Aorta (tissue), 5 donors: ENCODE data around the gene FAM229A. TPM values are rescaled to one million over a fixed set of nuclear protein-coding genes. Genes with fewer than 3 reads are reported as not detected.
A peak's percentile ranks its signal among the peaks of the same experiment; 100 is the strongest.

ENCODE experiments used
- ATAC-seq: fragments of 200-7000 bp; cut with Tn5 transposase; one replicate; pipeline ENCODE4 v1.9.1; 2022; ENCODE audit warnings: moderate library complexity; ENCODE audit not compliant: low FRiP score
- DNase-seq, 2 donors: peaks; one replicate each; pipeline ENCODE4 v3.0.0-alpha.2; 2020
- H3K27ac ChIP-seq, 2 donors: one replicate each; pipeline ENCODE4 v1.5.1; 2013; ENCODE audit warnings: low read length in 2 of 2, mild to moderate bottlenecking in 2 of 2, moderate library complexity in 2 of 2, control low read depth in 1 of 2, inconsistent platforms in 1 of 2, low read depth in 1 of 2
- H3K27me3 ChIP-seq, 2 donors: one replicate each; pipeline ENCODE4 v1.6.1; 2013; ENCODE audit warnings: control low read depth in 1 of 2, low read length in 1 of 2, mild to moderate bottlenecking in 1 of 2, moderate library complexity in 1 of 2; ENCODE audit not compliant: insufficient read depth in 2 of 2, control insufficient read depth in 1 of 2
- H3K36me3 ChIP-seq, 2 donors: one replicate each; pipeline ENCODE4 v1.6.1; 2013; ENCODE audit warnings: control low read depth in 1 of 2, low read length in 1 of 2, mild to moderate bottlenecking in 1 of 2; ENCODE audit not compliant: insufficient read depth in 2 of 2, control insufficient read depth in 1 of 2
- H3K4me1 ChIP-seq, 2 donors: one replicate each; pipeline ENCODE4 v1.6.1; 2013; ENCODE audit warnings: low read length in 2 of 2, control low read depth in 1 of 2, mild to moderate bottlenecking in 1 of 2, moderate library complexity in 1 of 2; ENCODE audit not compliant: insufficient read depth in 2 of 2, control insufficient read depth in 1 of 2
- H3K4me3 ChIP-seq, 2 donors: one replicate each; pipeline ENCODE4 v1.5.1; 2013; ENCODE audit warnings: low read length in 2 of 2, control low read depth in 1 of 2, mild to moderate bottlenecking in 1 of 2
- H3K9me3 ChIP-seq: one replicate; pipeline ENCODE4 v1.6.1; 2013; ENCODE audit warnings: mild to moderate bottlenecking, low read length; ENCODE audit not compliant: control insufficient read depth
- WGBS, 2 donors: extraction: QIAGEN DNeasy Blood & Tissue Kit; methylation state at CpG; one replicate each; pipeline ENCODE4 v1.1.7; 2013; 5-methylcytosine and 5-hydroxymethylcytosine counted together
- intact Hi-C, 2 donors: fragments of 100-400 bp; cut with DNase I; formaldehyde crosslinking; loops; one replicate each; pipeline versions ENCODE4 v1.14.2 to v1.15.0; 2022
- polyA plus RNA-seq, 2 donors: library from polyadenylated mRNA; stranded (reverse); fragments of 200-250 nt; gene quantifications; one replicate each; pipeline ENCODE4 v1.2.3, GENCODE V29; 2013
- total RNA-seq, 2 donors: library from RNA; stranded (reverse); fragmentation: NEBNext Ultra II Directional; extraction: Animal tissue kit (Norgen Biotek cat#: 25700); gene quantifications; one replicate each; pipeline ENCODE4 v1.2.1, GENCODE V29; 2021
- donor health status: healthy with polysubstance abuse.
- donor health status: Bipolar disorder and iron deficiency.
- donor health status: DM: no; HTN: no; CAD: no.
- donor health status: DM: no; HTN: no; CAD: no.
- donor health status: DM: yes; HTN: yes; CAD: no.

Gene FAM229A
- total and polyA plus RNA-seq, 4 donors: 2.3 to 40.1 (median 9.1) TPM

DNA sequence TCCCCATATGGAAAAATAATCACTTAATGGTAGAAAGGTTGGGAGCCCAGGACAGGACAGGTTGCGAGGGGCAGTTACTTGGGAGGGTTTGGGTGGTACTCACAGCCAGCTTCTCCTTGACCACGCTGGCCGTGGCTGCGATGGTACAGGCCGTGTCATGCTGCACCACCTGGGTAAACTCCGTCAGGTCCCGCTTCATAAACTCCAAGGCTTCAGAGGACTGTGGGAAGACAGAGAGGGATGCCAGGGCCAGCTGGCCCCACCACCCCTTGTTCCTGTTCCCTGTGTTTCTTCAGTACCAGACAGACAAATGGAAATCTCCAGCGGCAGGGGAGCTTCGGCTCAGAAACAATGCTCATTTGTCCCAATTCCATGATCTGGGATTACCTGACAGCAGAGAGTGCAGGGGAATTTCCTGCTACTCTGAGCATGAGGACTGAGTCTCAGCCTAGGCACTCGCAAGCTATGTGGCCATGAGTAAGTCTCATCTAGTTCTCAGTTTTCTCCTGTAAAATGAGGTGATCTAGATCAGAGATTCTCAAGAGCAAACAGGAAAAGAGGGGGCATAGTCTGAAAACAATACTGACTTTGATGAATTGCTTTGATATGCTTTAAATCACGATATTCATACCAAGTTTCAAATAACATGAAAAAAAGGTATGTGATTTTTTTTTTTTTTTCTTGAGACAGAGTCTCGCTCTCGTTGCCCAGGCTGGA, 24.5 kb upstream of the FAM229A start:
- intact Hi-C loops: no loop called here

DNA sequence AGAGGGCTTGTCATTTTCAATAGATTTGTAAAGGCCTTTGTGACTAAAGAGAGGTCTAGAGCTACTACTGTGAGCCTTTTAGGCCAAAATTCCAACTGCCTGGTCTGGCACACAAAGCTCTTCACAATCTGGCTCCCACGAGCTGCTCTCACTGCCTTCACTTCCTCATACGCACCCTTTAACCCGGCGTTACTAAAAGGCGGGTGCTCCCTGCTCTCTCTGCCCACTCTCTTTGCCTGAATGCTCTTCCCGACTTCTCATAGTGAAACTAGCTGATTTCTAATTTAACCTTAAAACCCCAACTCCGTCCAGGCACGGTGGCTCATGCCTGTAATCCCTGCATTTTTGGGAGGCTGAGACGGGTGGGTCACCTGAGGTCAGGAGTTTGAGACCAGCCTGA, 17.8 kb upstream of the FAM229A start:
- Histone ChIP-seq H3K4me3 (no peak overlapping the region), H3K27ac (no peak overlapping the region), H3K36me3 (peaks cover 4 to 23% of the 10 kb centered on the region in 2 donors), H3K27me3 (no peaks in the 10 kb centered on the region), H3K9me3 (no peaks in the 10 kb centered on the region), H3K4me1 (no peaks in the 10 kb centered on the region)
- no peak for DNase-seq
- ATAC-seq: no peak
- 92 to 93% methylated on average over 9 of the region's 9 CpGs for WGBS, 2 donors
- intact Hi-C loops: no loop called here

More for the DNA sequence above, 24.5 kb upstream of the FAM229A start:
- Histone ChIP-seq H3K4me1 (no peaks in the 10 kb centered on the region), H3K27me3 (no peaks in the 10 kb centered on the region), H3K9me3 (no peaks in the 10 kb centered on the region), H3K36me3 (peaks cover 4 to 7% of the 10 kb centered on the region in 2 donors), H3K27ac (no peak overlapping the region), H3K4me3 (no peak overlapping the region)
- 87 to 89% methylated on average over 13 of the region's 13 CpGs for WGBS, 2 donors
- ATAC-seq (no peak), DNase-seq (no peak)

DNA sequence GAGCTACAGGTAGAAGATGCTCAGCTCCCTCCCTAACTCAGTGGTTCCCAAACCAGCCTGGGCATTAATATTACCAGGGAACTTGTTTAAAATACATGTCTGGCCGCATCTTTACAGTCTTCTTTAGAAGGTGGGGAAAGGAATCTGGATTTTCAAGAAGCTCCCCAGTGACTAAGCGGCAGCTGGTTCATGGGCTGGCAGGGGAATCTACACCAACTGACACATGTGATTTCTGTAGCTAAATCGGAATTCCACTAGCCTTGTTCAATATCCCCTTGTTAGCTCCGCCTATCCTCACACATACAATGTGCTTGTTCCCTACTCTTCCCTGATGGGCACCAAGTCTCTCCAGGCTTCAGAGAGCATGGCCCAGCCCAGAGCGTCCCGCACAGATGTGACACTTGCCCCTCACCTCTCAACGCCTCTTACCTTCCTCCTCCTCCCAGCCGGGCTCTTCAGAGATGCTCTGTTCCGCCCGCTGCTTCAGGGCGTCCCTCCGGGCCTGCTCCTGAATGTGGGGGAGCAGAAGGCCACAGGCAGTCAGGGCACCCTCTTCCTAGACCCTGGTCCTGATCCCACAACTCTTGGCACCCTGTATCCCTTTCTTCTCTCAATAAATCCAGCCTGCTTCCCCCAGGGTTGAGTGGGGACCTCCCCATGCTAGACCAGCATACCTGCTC, 15.4 kb upstream of the FAM229A start:
- no peaks in the 10 kb centered on the region for H3K27me3 ChIP-seq
- H3K9me3 ChIP-seq: no peaks in the 10 kb centered on the region
- intact Hi-C loops: no loop called here
- H3K4me1 ChIP-seq: no peaks in the 10 kb centered on the region
- 91% methylated on average over 10 to 12 of the region's 12 CpGs for WGBS, 2 donors
- no peak for ATAC-seq
- H3K4me3 ChIP-seq: no peak overlapping the region
- DNase-seq: no peak
- no peak overlapping the region for H3K27ac ChIP-seq
- H3K36me3 ChIP-seq: peaks cover 1 to 21% of the 10 kb centered on the region in 2 donors

DNA sequence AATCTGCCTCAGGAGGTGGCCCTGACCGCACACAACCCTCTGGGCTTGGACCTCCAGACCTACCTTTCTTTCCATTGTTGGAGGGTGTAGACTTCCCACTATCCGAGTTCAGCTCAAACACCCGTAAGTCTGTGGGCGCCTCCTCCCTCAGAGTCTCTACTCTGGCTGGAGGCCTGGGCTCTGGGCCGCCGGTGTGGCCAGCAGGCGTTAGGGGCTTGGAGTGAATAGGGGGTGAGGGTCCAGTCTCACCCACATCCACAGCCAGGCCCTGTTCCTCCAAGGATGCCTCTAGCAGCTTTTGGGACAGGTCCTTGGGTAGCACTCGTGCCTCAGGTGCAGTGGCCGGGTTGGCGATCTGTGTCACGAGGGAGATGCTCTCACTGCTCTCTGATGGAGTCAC, 13.9 kb upstream of the FAM229A start:
- no peak overlapping the region for H3K4me3 ChIP-seq
- no peak for ATAC-seq
- no peaks in the 10 kb centered on the region for H3K9me3 ChIP-seq
- H3K27ac ChIP-seq: no peak overlapping the region
- DNase-seq: peak in 1 of 2 donors; percentile 48
- H3K4me1 ChIP-seq: no peaks in the 10 kb centered on the region
- intact Hi-C loops: no loop called here
- H3K27me3 ChIP-seq: no peaks in the 10 kb centered on the region
- WGBS, 2 donors: 85 to 90% methylated on average over 11 of the region's 11 CpGs
- peaks cover 3 to 25% of the 10 kb centered on the region in 2 donors for H3K36me3 ChIP-seq

DNA sequence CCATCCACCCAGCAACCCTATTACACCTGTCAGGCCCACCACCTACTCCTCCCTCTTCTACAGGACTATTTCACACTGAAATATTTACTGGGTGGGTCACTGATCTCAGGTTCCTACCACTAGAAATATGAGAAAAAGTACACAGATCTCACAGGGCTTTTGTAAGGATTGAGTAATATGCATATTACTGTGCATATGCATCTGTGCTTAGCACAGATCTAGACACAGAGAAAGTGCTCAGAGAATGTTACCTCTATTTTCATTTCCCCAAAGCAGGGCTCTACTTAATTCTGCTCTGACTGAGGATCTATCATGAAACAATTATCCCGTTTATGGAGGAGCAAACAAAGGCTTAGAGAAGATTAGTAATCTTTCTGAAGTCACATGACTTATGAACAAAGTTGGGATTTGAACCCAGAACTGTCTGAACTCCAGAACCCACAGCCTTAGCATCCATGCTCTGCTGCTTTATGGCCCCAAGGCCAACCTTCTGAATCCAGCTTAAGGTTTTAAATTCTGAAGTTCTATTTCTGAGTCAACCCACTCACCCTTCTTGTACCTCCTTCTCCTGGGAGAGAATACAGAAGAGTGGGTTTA, 11.8 kb upstream of the FAM229A start:
- DNase-seq (no peak), ATAC-seq (no peak)
- H3K27ac ChIP-seq: no peak overlapping the region
- H3K27me3 ChIP-seq: no peaks in the 10 kb centered on the region
- 82 to 84% methylated on average over 1 of the region's 1 CpG for WGBS, 2 donors
- no peaks in the 10 kb centered on the region for H3K9me3 ChIP-seq
- H3K36me3 ChIP-seq: peaks cover 3 to 20% of the 10 kb centered on the region in 2 donors
- H3K4me3 ChIP-seq: no peak overlapping the region
- intact Hi-C loops: no loop called here
- no peaks in the 10 kb centered on the region for H3K4me1 ChIP-seq

DNA sequence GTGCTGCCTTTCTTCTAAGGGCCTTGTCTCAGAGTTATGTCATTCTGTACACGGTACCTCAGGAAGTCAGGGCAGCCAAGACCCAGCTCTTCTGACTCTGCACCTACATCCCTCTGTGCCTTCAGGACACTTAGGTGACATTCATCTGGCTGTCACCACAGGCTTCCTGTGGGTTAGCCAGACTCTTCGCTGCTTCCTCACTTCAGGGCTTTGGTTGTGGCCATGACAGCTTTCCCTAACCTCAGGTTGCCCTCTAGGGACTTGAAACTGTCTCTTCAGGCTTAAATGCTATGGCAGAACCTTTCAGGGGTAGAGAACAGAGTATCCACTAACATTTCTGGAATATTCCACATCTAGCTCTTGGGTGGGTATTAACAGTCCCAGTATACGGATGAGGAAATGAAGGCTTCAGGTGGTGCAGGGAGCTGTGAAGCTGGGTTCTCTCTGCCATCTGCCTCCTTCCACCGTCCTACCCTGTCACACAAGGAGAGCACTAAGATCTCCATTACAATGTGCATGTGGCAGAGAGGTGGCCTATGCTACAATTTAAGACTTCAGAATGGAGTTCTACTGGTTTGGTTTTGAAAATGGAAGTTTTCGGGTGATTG, 10.0 kb upstream of the FAM229A start:
- Histone ChIP-seq H3K36me3 (peaks cover 3 to 17% of the 10 kb centered on the region in 2 donors), H3K4me1 (no peaks in the 10 kb centered on the region), H3K27me3 (no peaks in the 10 kb centered on the region), H3K9me3 (no peaks in the 10 kb centered on the region), H3K27ac (no peak overlapping the region), H3K4me3 (no peak overlapping the region)
- WGBS, 2 donors: 87 to 91% methylated on average over 5 of the region's 5 CpGs
- DNase-seq (no peak), ATAC-seq (no peak)
- intact Hi-C loops: no loop called here

DNA sequence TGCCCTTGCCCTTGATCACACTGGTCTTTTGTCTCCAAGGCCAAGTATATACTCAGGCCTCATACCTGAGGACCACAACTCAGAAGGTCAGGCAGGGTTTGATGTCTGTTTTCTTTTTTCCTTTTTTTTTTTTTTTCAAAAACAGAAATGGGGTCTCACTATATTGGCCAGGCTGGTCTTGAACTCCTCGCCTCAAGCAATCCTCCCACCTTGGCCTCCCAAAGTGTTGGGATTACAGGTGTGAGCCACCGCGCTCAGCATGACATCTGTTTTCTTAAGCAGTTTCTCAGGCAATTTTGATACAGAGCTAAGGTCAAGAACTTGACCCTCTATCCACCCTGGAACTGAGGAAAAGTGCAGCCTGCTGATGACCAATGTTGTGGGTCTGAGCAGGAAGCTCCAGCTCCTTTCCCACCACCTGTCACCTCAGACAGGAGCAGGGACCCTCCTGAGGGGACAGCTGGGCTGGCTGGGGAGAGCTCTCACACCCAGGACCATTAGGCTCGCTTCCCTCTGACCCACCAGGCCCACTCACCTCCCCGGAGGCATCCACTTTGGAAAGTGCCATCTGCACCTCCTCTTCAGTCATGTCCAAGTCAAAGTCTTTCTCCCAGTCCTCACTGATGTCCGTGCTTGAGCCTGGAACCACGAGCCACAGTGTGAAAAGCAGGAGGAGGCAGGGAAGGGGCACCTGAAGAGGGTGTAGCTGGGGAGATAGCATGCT, 5.8 kb upstream of the FAM229A start:
- H3K9me3 ChIP-seq: no peaks in the 10 kb centered on the region
- H3K36me3 ChIP-seq: peaks cover 6 to 16% of the 10 kb centered on the region in 2 donors
- no peak for ATAC-seq
- no peaks in the 10 kb centered on the region for H3K27me3 ChIP-seq
- 90 to 94% methylated on average over 7 of the region's 7 CpGs for WGBS, 2 donors
- no peaks in the 10 kb centered on the region for H3K4me1 ChIP-seq
- H3K27ac ChIP-seq: no peak overlapping the region
- intact Hi-C loops: no loop called here
- H3K4me3 ChIP-seq: no peak overlapping the region
- DNase-seq: peak in 1 of 2 donors; percentile 57

DNA sequence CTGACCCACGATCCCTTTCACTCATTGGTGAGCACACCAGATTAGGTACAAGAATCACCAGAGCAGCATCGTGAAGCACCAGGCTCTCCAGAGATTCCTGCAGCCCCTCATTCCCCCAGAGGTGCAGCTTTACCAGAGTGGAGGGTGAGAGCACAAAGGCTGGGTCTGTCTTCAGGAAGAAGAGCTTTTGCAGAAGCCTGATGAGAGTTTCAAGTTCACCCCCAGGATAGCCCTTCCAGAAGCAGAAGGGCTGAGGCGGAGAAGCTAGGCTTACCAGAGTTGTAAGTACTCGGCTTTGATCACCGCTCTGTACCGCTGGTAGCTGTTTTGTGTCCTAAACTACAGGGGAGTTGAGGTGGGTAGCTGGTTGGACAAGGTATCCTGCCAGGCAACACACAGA, 3.2 kb upstream of the FAM229A start:
- no peak for ATAC-seq
- Histone ChIP-seq H3K36me3 (peaks cover 2 to 9% of the 10 kb centered on the region in 2 donors), H3K27me3 (no peaks in the 10 kb centered on the region), H3K9me3 (no peaks in the 10 kb centered on the region), H3K4me1 (no peaks in the 10 kb centered on the region), H3K4me3 (no peak overlapping the region), H3K27ac (no peak overlapping the region)
- no peak for DNase-seq
- WGBS, 2 donors: 82 to 86% methylated on average over 6 of the region's 6 CpGs
- intact Hi-C loops: no loop called here
